Measurements from ENCODE around the gene ADGRA3. TPM values are rescaled to one million over a fixed set of nuclear protein-coding genes. Genes with fewer than 3 reads are reported as not detected.

ADGRA3 gene
- total RNA-seq, 2 experiments from 2014 or later: 2.3 to 3.1 TPM

Other genes with a start within 250 kb of the ADGRA3 start
- gene GBA3, start 176.9 kb upstream of the ADGRA3 start, total RNA-seq: not detected

All from activated CD8-positive, alpha-beta T cell treated with anti-CD3 and anti-CD28 coated beads, Interleukin-2, amount 10 ng/mL, durations not matched to agents 7 days and 5 days (primary cell).